AG10803 (cell line): ENCODE results near the gene SETBP1.

Source experiments
- DNase-seq: peaks from one replicate; pipeline ENCODE4 v3.0.0; 2010; ENCODE audit warnings: low read depth
- H3K4me3 ChIP-seq: 2 replicates; pipeline ENCODE4 v1.5.1; 2011; ENCODE audit warnings: mild to moderate bottlenecking, low read length, control low read depth
- CTCF ChIP-seq: conservative IDR thresholded peaks from 2 replicates; pipeline ENCODE4 v1.5.1; 2011; ENCODE audit warnings: mild to moderate bottlenecking, low read length, control low read depth, inconsistent platforms

The SETBP1 gene

GRCh38 chr18:44767807-44768206, 87.1 kb downstream of the SETBP1 start:
- no peak for DNase-seq
- H3K4me3 ChIP-seq: no peak overlapping the region
- no peak for TF ChIP-seq CTCF

GRCh38 chr18:44770641-44771040, 90.0 kb downstream of the SETBP1 start:
- H3K4me3 ChIP-seq: no peak overlapping the region
- no peak for DNase-seq
- no peak for TF ChIP-seq CTCF

- no peak for DNase-seq
- TF ChIP-seq CTCF: no peak
- H3K4me3 ChIP-seq: no peak overlapping the region
These were observed 90.9 kb downstream of the SETBP1 start for GRCh38 chr18:44771572-44771955.

GRCh38 chr18:44771956-44772917, 91.5 kb downstream of the SETBP1 start:
- DNase-seq: no peak
- no peak overlapping the region for H3K4me3 ChIP-seq
- no peak for TF ChIP-seq CTCF

- no peak for TF ChIP-seq CTCF
These were observed 93.0 kb downstream of the SETBP1 start for GRCh38 chr18:44773640-44774155.

GRCh38 chr18:44774191-44774590, 93.5 kb downstream of the SETBP1 start:
- TF ChIP-seq CTCF: no peak
- H3K4me3 ChIP-seq: no peak overlapping the region
- DNase-seq: no peak

More at GRCh38 chr18:44773640-44774155, 93.0 kb downstream of the SETBP1 start:
- no peak overlapping the region for H3K4me3 ChIP-seq
- DNase-seq: no peak
